PC-9 (cell line): ENCODE measurements around the gene PDIA5.

Source experiments
- CTCF ChIP-seq: fragments of 200-600 bp; sonication (generic); conservative IDR thresholded peaks from 2 replicates; pipeline ENCODE4 v1.6.1; 2017; ENCODE audit warnings: mixed run types, antibody characterized with exemption, mild to moderate bottlenecking, moderate library complexity
- EZH2 ChIP-seq: fragments of 200-600 bp; sonication (generic); IDR thresholded peaks from 2 replicates; pipeline ENCODE4 v1.8.0; 2017; ENCODE audit warnings: antibody characterized with exemption, low read depth

GRCh38 chr3:123036352-123037014 is 30.3 kb upstream of the PDIA5 start:
- TF ChIP-seq CTCF = no peak
- TF ChIP-seq EZH2 = no peak
